Duodenal mucosa (tissue), 2 donors: ENCODE results near the gene OSBPL1A.

ENCODE experiments used
- H3K27ac ChIP-seq: one replicate; pipeline ENCODE4 v1.7.0; 2013; ENCODE audit warnings: low read depth, low read length
- H3K27me3 ChIP-seq, 2 donors: one replicate each; pipeline ENCODE4 v1.7.0; 2013; ENCODE audit warnings: low read length in 2 of 2, control low read depth in 1 of 2; ENCODE audit not compliant: insufficient read depth in 2 of 2, control insufficient read depth in 1 of 2
- H3K36me3 ChIP-seq, 2 donors: one replicate each; pipeline ENCODE4 v1.7.0; 2013; ENCODE audit warnings: low read length in 2 of 2, control low read depth in 1 of 2; ENCODE audit not compliant: insufficient read depth in 2 of 2, control insufficient read depth in 1 of 2
- H3K4me1 ChIP-seq, 2 donors: one replicate each; pipeline ENCODE4 v1.7.0; 2013; ENCODE audit warnings: low read length in 2 of 2, control low read depth in 1 of 2; ENCODE audit not compliant: insufficient read depth in 2 of 2, control insufficient read depth in 1 of 2
- H3K4me3 ChIP-seq, 2 donors: one replicate each; pipeline ENCODE4 v1.7.0; 2013; ENCODE audit warnings: low read length in 2 of 2, low read depth in 1 of 2
- H3K9ac ChIP-seq, 2 donors: one replicate each; pipeline ENCODE4 v1.7.0; 2013; ENCODE audit warnings: low read length in 2 of 2, low read depth in 1 of 2
- H3K9me3 ChIP-seq, 2 donors: one replicate each; pipeline ENCODE4 v1.7.0; 2013; ENCODE audit warnings: low read length in 2 of 2, control low read depth in 1 of 2; ENCODE audit not compliant: control insufficient read depth in 1 of 2

Gene OSBPL1A

GRCh38 chr18:24315170-24315569, 82.5 kb downstream of the OSBPL1A start:
- H3K27me3 ChIP-seq = no peaks in the 10 kb centered on the region
- no peaks in the 10 kb centered on the region for H3K9me3 ChIP-seq
- no peak overlapping the region for H3K27ac ChIP-seq
- H3K4me1 ChIP-seq = no peaks in the 10 kb centered on the region
- peaks cover 0 to 6% of the 10 kb centered on the region in 2 donors for H3K36me3 ChIP-seq
- no peak overlapping the region for H3K4me3 ChIP-seq
- H3K9ac ChIP-seq = no peak overlapping the region

GRCh38 chr18:24306201-24306600, 91.4 kb downstream of the OSBPL1A start:
- H3K36me3 ChIP-seq = peaks cover 0 to 1% of the 10 kb centered on the region in 2 donors
- H3K9me3 ChIP-seq = no peaks in the 10 kb centered on the region
- H3K4me1 ChIP-seq = no peaks in the 10 kb centered on the region
- H3K27me3 ChIP-seq = no peaks in the 10 kb centered on the region
- no peak overlapping the region for H3K4me3 ChIP-seq
- no peak overlapping the region for H3K27ac ChIP-seq
- H3K9ac ChIP-seq = no peak overlapping the region

GRCh38 chr18:24300703-24301102, 96.9 kb downstream of the OSBPL1A start:
- H3K4me3 ChIP-seq = no peak overlapping the region
- H3K36me3 ChIP-seq = no peaks in the 10 kb centered on the region
- no peaks in the 10 kb centered on the region for H3K4me1 ChIP-seq
- H3K9ac ChIP-seq = no peak overlapping the region
- H3K27me3 ChIP-seq = no peaks in the 10 kb centered on the region
- no peaks in the 10 kb centered on the region for H3K9me3 ChIP-seq
- no peak overlapping the region for H3K27ac ChIP-seq

GRCh38 chr18:24296276-24296675, 101.3 kb downstream of the OSBPL1A start:
- Histone ChIP-seq H3K4me1 (no peaks in the 10 kb centered on the region), H3K27me3 (no peaks in the 10 kb centered on the region), H3K36me3 (no peaks in the 10 kb centered on the region), H3K9me3 (no peaks in the 10 kb centered on the region), H3K4me3 (no peak overlapping the region), H3K27ac (no peak overlapping the region), H3K9ac (no peak overlapping the region)

GRCh38 chr18:24293254-24293653, 104.4 kb downstream of the OSBPL1A start:
- H3K9ac ChIP-seq = no peak overlapping the region
- H3K4me1 ChIP-seq = no peaks in the 10 kb centered on the region
- H3K27ac ChIP-seq = no peak overlapping the region
- H3K27me3 ChIP-seq = no peaks in the 10 kb centered on the region
- H3K4me3 ChIP-seq = no peak overlapping the region
- H3K9me3 ChIP-seq = no peaks in the 10 kb centered on the region
- H3K36me3 ChIP-seq = no peaks in the 10 kb centered on the region

GRCh38 chr18:24278591-24278990, 119.0 kb downstream of the OSBPL1A start:
- Histone ChIP-seq H3K36me3 (no peaks in the 10 kb centered on the region), H3K4me3 (no peak overlapping the region), H3K27me3 (no peaks in the 10 kb centered on the region), H3K4me1 (no peaks in the 10 kb centered on the region), H3K9me3 (no peaks in the 10 kb centered on the region), H3K27ac (no peak overlapping the region), H3K9ac (no peak overlapping the region)

- Histone ChIP-seq H3K9me3 (no peaks in the 10 kb centered on the region), H3K4me3 (no peak overlapping the region), H3K4me1 (no peaks in the 10 kb centered on the region), H3K36me3 (no peaks in the 10 kb centered on the region), H3K27me3 (no peaks in the 10 kb centered on the region), H3K9ac (no peak overlapping the region), H3K27ac (no peak overlapping the region)
These were observed 120.0 kb downstream of the OSBPL1A start for GRCh38 chr18:24277516-24278195.

GRCh38 chr18:24276994-24277393, 120.6 kb downstream of the OSBPL1A start:
- H3K27me3 ChIP-seq = no peaks in the 10 kb centered on the region
- no peak overlapping the region for H3K27ac ChIP-seq

GRCh38 chr18:24274837-24275236, 122.8 kb downstream of the OSBPL1A start:
- no peak overlapping the region for H3K4me3 ChIP-seq
- no peak overlapping the region for H3K27ac ChIP-seq
- H3K36me3 ChIP-seq = no peaks in the 10 kb centered on the region
- peaks cover 0 to 5% of the 10 kb centered on the region in 2 donors for H3K4me1 ChIP-seq
- H3K9ac ChIP-seq = no peak overlapping the region
- no peaks in the 10 kb centered on the region for H3K27me3 ChIP-seq
- no peaks in the 10 kb centered on the region for H3K9me3 ChIP-seq

More at GRCh38 chr18:24276994-24277393, 120.6 kb downstream of the OSBPL1A start:
- H3K4me1 ChIP-seq = peaks cover 0 to 5% of the 10 kb centered on the region in 2 donors
- no peak overlapping the region for H3K9ac ChIP-seq
- H3K36me3 ChIP-seq = no peaks in the 10 kb centered on the region
- H3K9me3 ChIP-seq = no peaks in the 10 kb centered on the region
- no peak overlapping the region for H3K4me3 ChIP-seq

- H3K36me3 ChIP-seq = no peaks in the 10 kb centered on the region
- H3K27ac ChIP-seq = no peak overlapping the region
These were observed 124.0 kb downstream of the OSBPL1A start for GRCh38 chr18:24273596-24273995.

GRCh38 chr18:24272229-24272525, 125.4 kb downstream of the OSBPL1A start:
- peak overlapping the region; percentile 35 to 72 for H3K9ac ChIP-seq
- no peaks in the 10 kb centered on the region for H3K9me3 ChIP-seq
- H3K27ac ChIP-seq = peak overlapping the region; percentile 43
- H3K36me3 ChIP-seq = no peaks in the 10 kb centered on the region
- peak overlapping the region; percentile 63 to 68 for H3K4me3 ChIP-seq
- no peaks in the 10 kb centered on the region for H3K27me3 ChIP-seq
- peaks cover 0 to 12% of the 10 kb centered on the region in 2 donors for H3K4me1 ChIP-seq

More at GRCh38 chr18:24273596-24273995, 124.0 kb downstream of the OSBPL1A start:
- Histone ChIP-seq H3K4me3 (no peak overlapping the region), H3K9me3 (no peaks in the 10 kb centered on the region), H3K9ac (no peak overlapping the region), H3K27me3 (no peaks in the 10 kb centered on the region), H3K4me1 (peaks cover 0 to 10% of the 10 kb centered on the region in 2 donors)
